C4-2B (cell line): Measurements from ENCODE around the gene MYL1.

Experiments used
- H3K27ac ChIP-seq: fragments of 450-650 bp; 2 replicates; pipeline ENCODE4 v1.5.1; 2017
- CTCF ChIP-seq: fragments of 450-650 bp; conservative IDR thresholded peaks from 2 replicates; pipeline ENCODE4 v1.5.1; 2017; ENCODE audit warnings: mild to moderate bottlenecking
- ZFX ChIP-seq: fragments of 450-650 bp; IDR thresholded peaks from 2 replicates; pipeline ENCODE4 v1.6.1; 2017

The MYL1 gene

GRCh38 chr2:210315015-210315788 is at the start of gene MYL1:
TSS of gene MYL1 (minus strand) at chr2:210315174. CDS start at chr2:210315042, 132 bp downstream.
- H3K27ac ChIP-seq: no peak within 1 kb of the TSS
- TF ChIP-seq CTCF (no peak), ZFX (no peak)

DNA sequence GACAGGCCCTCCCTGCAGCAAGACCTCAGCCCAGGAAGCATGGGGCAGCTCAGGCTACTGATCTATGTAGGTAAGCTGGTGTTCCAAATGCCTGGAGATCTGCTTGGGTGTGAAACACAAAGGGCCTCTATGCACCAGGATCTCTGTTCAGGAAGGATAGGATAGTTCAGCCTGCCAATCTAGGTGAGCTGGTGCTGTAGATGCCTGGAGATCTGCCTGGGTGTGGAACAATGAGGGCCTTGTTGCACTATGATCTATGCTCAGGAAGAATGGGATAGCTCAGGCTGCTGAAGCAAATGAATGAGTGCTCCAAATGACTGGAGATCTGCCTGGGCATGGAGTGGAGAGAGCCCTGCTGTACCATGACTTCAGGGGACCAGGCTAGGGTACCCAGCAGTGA is 48.9 kb upstream of the MYL1 start:
- TF ChIP-seq ZFX (no peak), CTCF (no peak)
- no peak overlapping the region for H3K27ac ChIP-seq

- no peak overlapping the region for H3K27ac ChIP-seq
- peak; percentile 48 for TF ChIP-seq CTCF
- no peak for TF ChIP-seq ZFX
Measured at GRCh38 chr2:210363261-210363660, 48.3 kb upstream of the MYL1 start.

GRCh38 chr2:210360412-210360811 is 45.4 kb upstream of the MYL1 start:
- no peak overlapping the region for H3K27ac ChIP-seq
- TF ChIP-seq ZFX (no peak), CTCF (no peak)

- TF ChIP-seq ZFX (no peak), CTCF (no peak)
- H3K27ac ChIP-seq: no peak overlapping the region
Measured at GRCh38 chr2:210356944-210357343, 42.0 kb upstream of the MYL1 start.

DNA sequence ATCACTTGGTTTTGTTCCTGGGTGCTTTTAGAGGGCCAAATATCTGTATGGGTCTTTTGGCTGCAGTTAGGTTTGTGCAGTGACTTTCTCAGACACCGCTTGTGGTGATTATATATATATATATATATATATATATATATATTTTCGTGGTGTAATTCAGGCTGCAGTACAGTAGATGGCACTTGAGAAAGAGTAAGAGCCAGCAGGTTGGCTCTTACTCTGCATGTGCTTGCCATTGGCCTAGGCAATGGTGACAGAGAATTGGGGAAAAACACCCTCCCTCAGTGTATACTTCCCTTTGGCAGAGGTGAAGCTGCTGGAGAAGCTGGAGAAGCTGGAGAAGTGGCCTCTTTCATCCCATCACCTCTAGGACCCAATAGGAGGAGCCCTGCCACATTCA is 22.2 kb upstream of the MYL1 start:
- peak; percentile 9 for TF ChIP-seq CTCF
- TF ChIP-seq ZFX: no peak
- no peak overlapping the region for H3K27ac ChIP-seq

GRCh38 chr2:210324906-210325305 is 9.9 kb upstream of the MYL1 start:
- no peak for TF ChIP-seq ZFX
- no peak for TF ChIP-seq CTCF
- H3K27ac ChIP-seq: no peak overlapping the region
